Common myeloid progenitor, CD34-positive (primary cell): Measurements from ENCODE around the gene KDM6A.
"Not testable (repeated sequence)": the region's sequence is repeated elsewhere in the genome, so short reads cannot be mapped to it uniquely, and the experiment has no call there.

Experiments
- CTCF ChIA-PET: fragments of 350-600 bp; sonication (Branson Sonifier 250); formaldehyde crosslinking; loops from one replicate; lab custom pipeline; 2021; ENCODE audit warnings: antibody characterized with exemption; lab: Charles Lee
- POLR2A ChIA-PET: fragments of 350-600 bp; sonication (Branson Sonifier 250); formaldehyde crosslinking; loops from one replicate; lab custom pipeline; 2021; ENCODE audit warnings: antibody characterized with exemption; lab: Charles Lee
- DNase-seq, 3 donors: peaks; one replicate each; pipeline versions ENCODE4 v3.0.0 to v3.0.0-alpha.2; 2013
- H3K27ac ChIP-seq, 2 experiments: 1 replicate in 1 of 2; 2 replicates in 1 of 2; pipeline ENCODE4 v1.7.0; 2013; ENCODE audit warnings: inconsistent platforms in 2 of 2, low read length in 2 of 2, mild to moderate bottlenecking in 2 of 2, low read depth in 1 of 2, moderate library complexity in 1 of 2; ENCODE audit not compliant: severe bottlenecking in 2 of 2, insufficient read depth in 1 of 2, poor library complexity in 1 of 2
- H3K27me3 ChIP-seq, 5 experiments: replicated peaks in 2 of 5; 1 replicate in 3 of 5; 2 replicates in 2 of 5; pipeline versions ENCODE4 v1.6.1 to v1.7.0; 2013; ENCODE audit warnings: low read length in 4 of 5, mild to moderate bottlenecking in 2 of 5, moderate library complexity in 2 of 5, inconsistent platforms in 1 of 5; ENCODE audit not compliant: insufficient read depth in 5 of 5, control insufficient read depth in 4 of 5
- H3K36me3 ChIP-seq, 4 experiments: 1 replicate in 2 of 4; 2 replicates in 2 of 4; pipeline versions ENCODE4 v1.6.1 to v1.7.0; 2013; ENCODE audit warnings: low read length in 3 of 4, control low read depth in 1 of 4, mild to moderate bottlenecking in 1 of 4; ENCODE audit not compliant: control insufficient read depth in 4 of 4, insufficient read depth in 4 of 4
- H3K4me1 ChIP-seq, 4 experiments: 1 replicate in 3 of 4; 2 replicates in 1 of 4; pipeline versions ENCODE4 v1.6.1 to v1.7.1; 2013; ENCODE audit warnings: low read length in 3 of 4, mild to moderate bottlenecking in 3 of 4, control low read depth in 1 of 4, inconsistent platforms in 1 of 4, moderate library complexity in 1 of 4; ENCODE audit not compliant: control insufficient read depth in 4 of 4, insufficient read depth in 4 of 4; ENCODE audit errors: control extremely low read depth in 1 of 4
- H3K4me3 ChIP-seq, 7 experiments: 1 replicate in 4 of 7; 2 replicates in 3 of 7; pipeline versions ENCODE4 v1.5.1 to v1.7.0; 2013; ENCODE audit warnings: mild to moderate bottlenecking in 7 of 7, low read length in 6 of 7, moderate library complexity in 6 of 7, inconsistent platforms in 2 of 7, low read depth in 2 of 7, control low read depth in 1 of 7; ENCODE audit not compliant: insufficient read depth in 4 of 7, control insufficient read depth in 1 of 7; ENCODE audit errors: extremely low read depth in 1 of 7
- H3K9me3 ChIP-seq, 5 experiments: 1 replicate in 4 of 5; 2 replicates in 1 of 5; pipeline versions ENCODE4 v1.6.1 to v1.7.1; 2013; ENCODE audit warnings: low read length in 4 of 5, mild to moderate bottlenecking in 2 of 5, inconsistent platforms in 1 of 5, low read depth in 1 of 5, moderate library complexity in 1 of 5; ENCODE audit not compliant: control insufficient read depth in 4 of 5, insufficient read depth in 2 of 5; ENCODE audit errors: control extremely low read depth in 1 of 5
- WGBS: methylation state at CpG from one replicate; pipeline ENCODE4 v1.1.5; 2013; ENCODE audit not compliant: insufficient coverage; 5-methylcytosine and 5-hydroxymethylcytosine counted together

The KDM6A gene

DNA sequence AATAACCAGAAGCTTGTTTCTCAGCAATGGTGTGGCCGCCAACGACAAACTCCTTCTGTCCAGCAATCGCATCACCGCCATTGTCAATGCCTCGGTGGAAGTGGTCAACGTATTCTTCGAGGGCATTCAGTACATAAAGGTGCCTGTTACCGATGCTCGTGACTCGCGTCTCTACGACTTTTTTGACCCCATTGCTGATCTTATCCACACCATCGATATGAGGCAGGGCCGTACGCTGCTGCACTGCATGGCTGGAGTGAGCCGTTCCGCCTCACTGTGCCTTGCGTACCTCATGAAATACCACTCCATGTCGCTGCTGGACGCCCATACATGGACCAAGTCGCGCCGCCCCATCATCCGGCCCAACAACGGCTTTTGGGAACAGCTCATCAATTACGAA lies 28.8 kb upstream of the KDM6A start:
- ChIA-PET POLR2A (no interaction called here), CTCF (no interaction called here)
- no peaks in the 10 kb centered on the region for H3K36me3 ChIP-seq
- no peak overlapping the region for H3K27ac ChIP-seq
- no peak for DNase-seq
- WGBS = 95% methylated on average over 26 of the region's 26 CpGs
- no peaks in the 10 kb centered on the region for H3K27me3 ChIP-seq
- H3K4me3 ChIP-seq = no peak overlapping the region
- no peaks in the 10 kb centered on the region for H3K4me1 ChIP-seq
- no peaks in the 10 kb centered on the region for H3K9me3 ChIP-seq

DNA sequence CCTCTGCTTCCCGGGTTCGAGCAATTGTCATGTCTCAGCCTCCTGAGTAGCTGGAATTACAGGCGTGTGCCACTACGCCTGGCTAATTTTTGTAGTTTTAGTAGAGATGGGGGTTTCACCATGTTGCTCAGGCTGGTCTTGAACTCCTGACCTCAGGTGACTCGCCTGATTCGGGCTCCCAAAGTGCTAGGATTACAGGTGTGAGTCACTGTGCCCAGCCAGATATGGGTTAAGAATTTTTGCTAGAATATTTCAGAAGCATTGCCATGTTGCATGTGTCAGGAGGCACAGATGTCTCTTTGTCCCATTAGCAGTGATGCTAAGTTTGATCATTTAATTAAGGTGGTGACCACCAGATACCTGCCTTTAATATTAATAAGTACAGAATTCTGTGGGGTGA lies 22.1 kb upstream of the KDM6A start:
- H3K9me3 ChIP-seq, H3K27ac ChIP-seq, DNase-seq, H3K27me3 ChIP-seq, H3K4me3 ChIP-seq, POLR2A ChIA-PET, CTCF ChIA-PET, H3K36me3 ChIP-seq, H3K4me1 ChIP-seq: not testable (repeated sequence)
- 93% methylated on average over 4 of the region's 6 CpGs for WGBS

DNA sequence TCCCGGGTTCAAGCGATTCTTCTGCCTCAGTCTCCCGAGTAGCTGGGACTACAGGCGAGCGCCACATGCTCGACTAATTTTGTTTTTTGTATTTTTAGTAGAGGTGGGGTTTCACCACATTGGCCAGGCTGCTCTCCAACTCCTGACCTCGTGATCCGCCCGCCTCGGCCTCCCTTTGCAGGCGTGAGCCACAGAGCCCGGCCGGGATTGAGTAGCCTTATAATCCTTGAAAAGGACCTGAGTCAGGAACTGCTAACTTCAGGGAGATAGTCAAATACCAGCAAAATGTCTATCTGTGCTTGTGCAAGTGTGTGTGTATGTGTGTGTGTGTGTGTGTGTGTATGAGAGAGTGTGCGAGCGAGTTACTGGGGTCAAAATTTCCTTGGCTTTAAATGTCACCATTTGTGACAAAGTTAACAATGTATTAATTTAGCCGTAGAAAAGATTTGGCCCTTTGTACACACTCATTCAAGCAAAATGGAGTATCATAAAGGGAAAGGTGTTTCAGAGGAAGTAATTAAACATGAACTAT lies 1.8 kb upstream of the KDM6A start:
- Histone ChIP-seq H3K27me3 (no peaks in the 10 kb centered on the region), H3K4me1 (peaks cover 9 to 18% (median 15%) of the 10 kb centered on the region in 4 experiments), H3K9me3 (no peaks in the 10 kb centered on the region), H3K4me3 (peak overlapping the region in 6 of 7 experiments; percentile 74 to 98 (median 89)), H3K27ac (peak overlapping the region in 1 of 2 experiments; percentile 97), H3K36me3 (no peaks in the 10 kb centered on the region)
- WGBS = 93% methylated on average over 9 of the region's 16 CpGs
- POLR2A ChIA-PET = no interaction called here
- DNase-seq = no peak
- CTCF ChIA-PET = no interaction called here

DNA sequence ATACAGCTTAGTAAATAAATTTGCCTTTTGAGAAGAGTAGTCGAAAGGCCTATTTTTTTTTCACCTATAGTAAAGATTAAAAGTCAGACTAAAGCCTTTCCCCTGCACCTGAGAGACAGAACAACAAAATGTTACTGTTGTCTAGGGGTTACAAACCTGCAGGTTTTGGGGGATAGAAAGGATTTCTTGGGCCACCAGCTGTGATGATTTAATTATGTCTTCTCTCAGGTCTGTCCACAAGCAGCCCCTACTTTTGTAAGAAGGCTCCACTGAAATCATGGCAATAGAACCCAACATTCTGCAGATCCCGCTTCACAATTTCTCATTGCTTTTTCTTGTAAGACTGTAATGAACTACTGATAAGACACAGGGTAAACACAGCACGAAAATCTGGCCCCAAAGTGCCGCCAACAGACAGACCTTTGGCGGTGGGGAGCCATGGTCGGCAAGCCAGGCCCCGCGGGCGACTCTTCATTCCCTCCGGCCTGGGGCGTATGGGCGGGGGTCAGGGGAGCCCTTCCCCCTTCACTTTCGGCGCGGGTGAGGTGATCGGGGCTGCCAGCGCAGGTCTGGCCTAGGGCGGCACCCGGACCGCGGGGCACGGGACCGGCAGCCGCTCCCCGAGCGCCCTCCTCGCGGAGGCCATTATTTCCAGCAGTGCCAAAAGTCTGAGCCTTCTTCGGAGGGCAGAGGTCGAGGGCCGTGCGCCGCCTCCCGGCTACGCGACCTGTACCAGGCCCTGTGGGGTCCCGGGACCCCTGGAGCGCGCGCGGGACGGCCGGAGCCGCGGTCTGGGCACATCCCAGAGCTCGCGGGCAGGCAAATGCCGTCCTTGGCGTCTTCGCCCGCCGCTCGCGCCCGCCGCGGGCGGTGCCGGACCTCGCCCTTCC lies 812 bp upstream of the KDM6A start:
- POLR2A ChIA-PET = interaction anchor here (0.6 kb wide), 2 partner anchors 59 to 180 kb away, joined by 3 to 4 read pairs; no protein-coding TSS in a partner anchor
- 0% methylated on average over 58 of the region's 60 CpGs for WGBS
- CTCF ChIA-PET = no interaction called here
- no peaks in the 10 kb centered on the region for H3K9me3 ChIP-seq
- DNase-seq = peak in 2 of 3 donors; percentile 52 to 54
- H3K27me3 ChIP-seq = no peaks in the 10 kb centered on the region
- H3K4me1 ChIP-seq = peaks cover 9 to 23% (median 16%) of the 10 kb centered on the region in 4 experiments
- peak overlapping the region; percentile 46 to 98 (median 87) for H3K4me3 ChIP-seq
- peak overlapping the region; percentile 91 to 97 for H3K27ac ChIP-seq
- no peaks in the 10 kb centered on the region for H3K36me3 ChIP-seq

DNA sequence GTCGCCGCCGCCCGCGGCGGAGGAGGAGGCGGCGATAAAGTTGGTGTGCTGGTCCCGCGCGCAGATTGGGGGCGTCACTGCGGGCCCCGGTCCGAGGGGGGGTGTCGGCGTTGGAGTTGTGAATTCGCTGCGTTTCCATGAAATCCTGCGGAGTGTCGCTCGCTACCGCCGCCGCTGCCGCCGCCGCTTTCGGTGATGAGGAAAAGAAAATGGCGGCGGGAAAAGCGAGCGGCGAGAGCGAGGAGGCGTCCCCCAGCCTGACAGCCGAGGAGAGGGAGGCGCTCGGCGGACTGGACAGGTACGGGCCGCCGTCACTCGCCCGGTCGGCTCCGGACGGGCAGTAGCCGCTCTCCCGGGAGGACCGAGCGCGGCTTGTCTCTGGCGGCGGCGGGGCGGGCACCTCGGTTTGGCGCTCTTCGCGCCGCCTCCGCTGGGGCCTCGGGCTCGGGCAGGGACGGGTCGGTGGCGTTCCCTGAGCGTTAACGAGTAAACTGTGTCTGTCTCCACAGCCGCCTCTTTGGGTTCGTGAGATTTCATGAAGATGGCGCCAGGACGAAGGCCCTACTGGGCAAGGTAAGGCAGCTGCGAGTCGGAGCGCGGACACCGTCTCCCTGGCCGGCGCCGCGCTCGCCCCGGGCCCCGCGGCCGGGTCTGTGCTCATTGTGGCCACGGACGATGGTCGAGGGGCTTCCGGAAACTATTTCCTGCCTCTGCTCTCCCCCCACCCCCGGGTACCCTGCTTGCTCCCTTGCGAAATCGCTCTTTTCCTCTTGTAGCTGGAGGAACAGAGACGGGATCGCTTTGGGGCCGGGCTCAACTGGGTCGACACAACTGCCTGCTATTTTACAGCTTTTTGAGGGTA lies 658 bp downstream of the KDM6A start:
- Histone ChIP-seq H3K27ac (peak overlapping the region; percentile 94 to 97), H3K27me3 (no peaks in the 10 kb centered on the region), H3K4me3 (peak overlapping the region; percentile 78 to 98 (median 93)), H3K9me3 (no peaks in the 10 kb centered on the region), H3K36me3 (no peaks in the 10 kb centered on the region), H3K4me1 (peaks cover 9 to 23% (median 18%) of the 10 kb centered on the region in 4 experiments)
- ChIA-PET POLR2A (interaction anchor here (0.8 kb wide), 1 partner anchor 10 kb away, joined by 3 read pairs; no protein-coding TSS in a partner anchor), CTCF (no interaction called here)
- WGBS = 0% methylated on average over 72 of the region's 99 CpGs
- DNase-seq = peak; percentile 39 to 76 (median 66)

DNA sequence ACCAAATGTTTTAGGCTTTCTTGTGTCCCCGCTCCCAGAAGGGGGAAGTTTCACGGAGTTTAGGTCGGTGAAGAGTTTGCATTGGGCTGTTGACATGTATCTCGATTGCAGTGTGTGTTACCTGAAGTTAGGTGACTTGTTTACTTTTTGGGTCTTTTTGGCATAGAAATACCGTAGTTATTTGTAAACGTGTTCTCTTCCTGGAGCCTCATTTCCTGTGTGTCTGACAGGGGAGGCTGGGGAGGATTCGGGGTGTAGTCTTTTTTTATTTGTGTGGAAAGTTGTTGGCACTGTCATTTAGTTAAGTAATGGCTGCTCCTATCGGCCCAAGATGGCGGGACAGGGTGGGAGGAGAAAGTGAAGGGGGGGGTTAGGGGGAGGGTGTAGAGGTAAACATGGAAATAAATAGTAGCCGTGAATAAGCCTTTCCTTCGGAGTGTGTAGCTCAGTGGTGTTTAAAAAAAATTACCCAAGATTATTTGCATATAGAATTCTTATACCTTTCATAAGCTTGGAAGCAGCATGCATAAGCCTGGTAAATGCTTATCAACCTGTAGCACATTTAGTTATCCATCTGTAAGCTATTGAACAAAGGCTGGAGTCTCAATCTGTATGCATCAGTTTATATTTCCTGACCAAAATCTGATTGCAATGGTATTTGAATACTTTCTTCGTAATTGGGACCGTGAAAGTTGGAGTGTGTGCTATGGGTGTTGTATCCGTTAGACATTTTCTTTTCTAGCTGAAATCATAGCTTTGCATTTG lies 1.6 kb downstream of the KDM6A start:
- WGBS = 0% methylated on average over 12 of the region's 14 CpGs
- Histone ChIP-seq H3K27ac (peak overlapping the region; percentile 94 to 97), H3K27me3 (no peaks in the 10 kb centered on the region), H3K4me1 (peaks cover 9 to 23% (median 18%) of the 10 kb centered on the region in 4 experiments), H3K4me3 (peak overlapping the region in 6 of 7 experiments; percentile 87 to 98 (median 94)), H3K9me3 (no peaks in the 10 kb centered on the region), H3K36me3 (peaks cover 0 to 2% (median 0%) of the 10 kb centered on the region in 4 experiments)
- DNase-seq = peak; percentile 64 to 84 (median 81)
- ChIA-PET CTCF (interaction anchor here (1.2 kb wide), 1 partner anchor 203 kb away, joined by 3 read pairs; no protein-coding TSS in a partner anchor), POLR2A (interaction anchor here (0.8 kb wide), 1 partner anchor 9 kb away, joined by 3 read pairs; no protein-coding TSS in a partner anchor)
